T47D (cell line): Measurements from ENCODE around the gene SELENBP1.

ENCODE experiments used
- DNase-seq, 2 experiments: peaks; one replicate each; pipeline versions ENCODE4 v3.0.0 to v3.0.0-alpha.2; 2011 to 2012; ENCODE audit warnings: low read depth in 1 of 2, low spot score in 1 of 2
- JUND ChIP-seq: IDR thresholded peaks from 2 replicates; pipeline ENCODE4 v1.6.1; 2012; ENCODE audit warnings: low read depth
- in situ Hi-C: cut with HindIII; loops from 2 replicates; pipeline ENCODE4 v1.10.0; 2016; ENCODE audit warnings: low sequenced_read_pairs, low pct_unique_long_range_greater_than_20kb

Gene SELENBP1

GRCh38 chr1:151372058-151372934 is at the start of gene SELENBP1:
SELENBP1 (minus strand) TSS chr1:151372705; CDS start chr1:151372641, 64 bp downstream.
- TF ChIP-seq JUND, result no peak
- in situ Hi-C loops, result no loop called here
- peak; percentile 75 to 94 for DNase-seq

GRCh38 chr1:151419819-151420218 is 47.3 kb upstream of the SELENBP1 start:
- DNase-seq, result no peak
- in situ Hi-C loops, result no loop called here
- TF ChIP-seq JUND, result no peak

- DNase-seq, result no peak
- in situ Hi-C loops, result no loop called here
- no peak for TF ChIP-seq JUND
Measured at GRCh38 chr1:151418081-151418480, 45.6 kb upstream of the SELENBP1 start.

- peak in 1 of 2 experiments; percentile 71 for DNase-seq
Measured at GRCh38 chr1:151416231-151416630, 43.7 kb upstream of the SELENBP1 start.

GRCh38 chr1:151411884-151412283 is 39.4 kb upstream of the SELENBP1 start:
- no peak for TF ChIP-seq JUND
- in situ Hi-C loops, result no loop called here
- no peak for DNase-seq

More at GRCh38 chr1:151416231-151416630, 43.7 kb upstream of the SELENBP1 start:
- TF ChIP-seq JUND, result no peak
- in situ Hi-C loops, result no loop called here

GRCh38 chr1:151408891-151409290 is 36.4 kb upstream of the SELENBP1 start:
- in situ Hi-C loops, result no loop called here
- no peak for DNase-seq
- TF ChIP-seq JUND, result no peak

- no peak for DNase-seq
- no peak for TF ChIP-seq JUND
- in situ Hi-C loops, result no loop called here
Measured at GRCh38 chr1:151407304-151407703, 34.8 kb upstream of the SELENBP1 start.

GRCh38 chr1:151406176-151406575 is 33.7 kb upstream of the SELENBP1 start:
- TF ChIP-seq JUND, result no peak
- in situ Hi-C loops, result no loop called here
- no peak for DNase-seq

GRCh38 chr1:151405187-151405951 is 32.9 kb upstream of the SELENBP1 start:
- no peak for TF ChIP-seq JUND
- in situ Hi-C loops, result no loop called here
- no peak for DNase-seq

- no peak for DNase-seq
- no peak for TF ChIP-seq JUND
- in situ Hi-C loops, result no loop called here
Measured at GRCh38 chr1:151403612-151404011, 31.1 kb upstream of the SELENBP1 start.

GRCh38 chr1:151402764-151403163 is 30.3 kb upstream of the SELENBP1 start:
- in situ Hi-C loops, result no loop called here
- TF ChIP-seq JUND, result no peak
- no peak for DNase-seq

GRCh38 chr1:151401860-151402259 is 29.4 kb upstream of the SELENBP1 start:
- DNase-seq, result no peak
- no peak for TF ChIP-seq JUND
- in situ Hi-C loops, result no loop called here
